Stomach (tissue), 19 donors: ENCODE data around the gene GNG14. TPM values are rescaled to one million over a fixed set of nuclear protein-coding genes. Genes with fewer than 3 reads are reported as not detected.
A peak's percentile ranks its signal among the peaks of the same experiment; 100 is the strongest.

Source experiments
- DNase-seq, 2 donors: peaks; one replicate each; pipeline versions ENCODE4 v3.0.0 to v3.0.0-alpha.2; 2013 to 2019
- H3K27ac ChIP-seq, 5 donors: fragments of 200-600 bp in 4 of 5; sonication (generic) in 4 of 5; one replicate each; pipeline ENCODE4 v1.5.1; 2013 to 2019; ENCODE audit warnings: mild to moderate bottlenecking in 1 of 5, moderate library complexity in 1 of 5
- H3K27me3 ChIP-seq, 3 donors: fragments of 200-600 bp; sonication (generic); one replicate each; pipeline ENCODE4 v1.5.1; 2017 to 2019; ENCODE audit warnings: mixed run types in 1 of 3
- H3K36me3 ChIP-seq, 4 donors: fragments of 200-600 bp; sonication (generic); 1 replicate in 3 of 4; 2 replicates in 1 of 4; pipeline ENCODE4 v1.5.1; 2016 to 2019
- H3K4me1 ChIP-seq, 4 donors: fragments of 200-600 bp; sonication (generic); one replicate each; pipeline ENCODE4 v1.5.1; 2016 to 2019
- H3K4me3 ChIP-seq, 4 donors: fragments of 200-600 bp; sonication (generic) in 3 of 4; one replicate each; pipeline ENCODE4 v1.5.1; 2016 to 2019; ENCODE audit warnings: mild to moderate bottlenecking in 1 of 4
- H3K9me3 ChIP-seq, 4 donors: fragments of 200-600 bp; sonication (generic); one replicate each; pipeline ENCODE4 v1.5.1; 2016 to 2019
- CTCF ChIP-seq, 7 experiments: fragments of 450-650 bp in 4 of 7; fragments of 200-600 bp in 3 of 7; sonication (generic) in 3 of 7; IDR thresholded peaks; one replicate each; pipeline ENCODE4 v1.5.1; 2016 to 2019; ENCODE audit warnings: antibody characterized with exemption in 7 of 7, control low read depth in 2 of 7, mild to moderate bottlenecking in 1 of 7
- EP300 ChIP-seq: sonication (generic); formaldehyde crosslinking; IDR thresholded peaks from one replicate; pipeline ENCODE4 v1.6.1; 2017; ENCODE audit warnings: antibody characterized with exemption
- POLR2A ChIP-seq, 4 donors: fragments of 450-650 bp; IDR thresholded peaks; one replicate each; pipeline ENCODE4 v1.6.1; 2016; ENCODE audit warnings: antibody characterized with exemption in 4 of 4, control low read depth in 2 of 4, mild to moderate bottlenecking in 1 of 4, moderate library complexity in 1 of 4
- POLR2AphosphoS5 ChIP-seq, 3 donors: sonication (generic); formaldehyde crosslinking; IDR thresholded peaks; one replicate each; pipeline ENCODE4 v1.6.1; 2016; ENCODE audit warnings: antibody characterized with exemption in 3 of 3
- WGBS, 5 donors: extraction: QIAGEN DNeasy Blood & Tissue Kit in 3 of 5; methylation state at CpG; one replicate each; pipeline versions ENCODE4 v1.1.5 to v1.1.7; 2013 to 2018; 5-methylcytosine and 5-hydroxymethylcytosine counted together
- intact Hi-C: fragments of 100-400 bp; cut with DNase I; formaldehyde crosslinking; loops from one replicate; pipeline ENCODE4 v1.15.1; 2023; ENCODE audit warnings: low total_unique reads
- long read RNA-seq, 10 donors: transcript quantifications; one replicate each; lab custom pipeline, GENCODE V29; 2026
- polyA plus RNA-seq, 3 donors: library from polyadenylated mRNA; stranded (reverse); fragments of 200-250 nt; gene quantifications; one replicate each; pipeline ENCODE4 v1.2.3, GENCODE V29; 2013
- total RNA-seq, 5 donors: library from RNA; depleted of rRNA; stranded (reverse); fragments of >200 nt; gene quantifications; one replicate each; pipeline versions ENCODE4 v1.1.0 to v1.2.3, GENCODE V29; 2014 to 2016
- donor health status: healthy with polysubstance abuse.
- donor health status: Bipolar disorder and iron deficiency.
- donor health status: healthy.

Gene GNG14
- total RNA-seq: not detected
- polyA plus RNA-seq: not detected
- long read RNA-seq, donor 1, partial matches to known transcripts: 6 of 6 reads
- long read RNA-seq, donor 1, other reads (novel, unspliced or antisense): 0 of 6 reads
- long read RNA-seq, donor 2: 0 reads
- long read RNA-seq, donor 3: 0 reads
- long read RNA-seq, donor 4: 0 reads
- long read RNA-seq, donor 5: 0 reads
- long read RNA-seq, donor 6: 0 reads
- long read RNA-seq, donor 7: 0 reads
- long read RNA-seq, donor 8: 0 reads
- long read RNA-seq, donor 9: 0 reads
- long read RNA-seq, donor 10: 0 reads

- Histone ChIP-seq H3K36me3 (peaks cover 0 to 16% (median 13%) of the 10 kb centered on the region in 4 donors), H3K4me3 (no peak within 1 kb of the TSS), H3K9me3 (no peaks in the 10 kb centered on the region), H3K27ac (no peak within 1 kb of the TSS), H3K4me1 (no peaks in the 10 kb centered on the region), H3K27me3 (no peaks in the 10 kb centered on the region)
- no peak for TF ChIP-seq POLR2AphosphoS5 (IDR thresholded peaks at IDR 0.05)
- no peak for TF ChIP-seq CTCF (IDR thresholded peaks at IDR 0.05)
- no peak for TF ChIP-seq EP300
- no peak for TF ChIP-seq POLR2A (IDR thresholded peaks at IDR 0.05)
- DNase-seq: peak in 1 of 2 donors; percentile 2
- intact Hi-C loops: no loop called here
- 76 to 96% (median 91%) methylated on average over 4 to 9 of the region's 9 CpGs for WGBS, 5 donors
Observed at GRCh38 chr19:12687496-12688196, at the start of gene GNG14. Gene GNG14 (plus strand): TSS chr19:12687998. CDS start chr19:12688049, 51 bp downstream.

GRCh38 chr19:12638611-12639182 is 49.1 kb upstream of the GNG14 start:
- intact Hi-C loops: no loop called here
- H3K4me3 ChIP-seq: no peak overlapping the region
- H3K4me1 ChIP-seq: peaks cover 9 to 13% (median 11%) of the 10 kb centered on the region in 4 donors
- H3K9me3 ChIP-seq: no peaks in the 10 kb centered on the region
- peaks cover 0 to under 1% (median 0%) of the 10 kb centered on the region in 4 donors for H3K36me3 ChIP-seq
- H3K27ac ChIP-seq: no peak overlapping the region
- no peak for DNase-seq
- TF ChIP-seq EP300 (no peak), CTCF (IDR thresholded peaks at IDR 0.05) (no peak), POLR2A (IDR thresholded peaks at IDR 0.05) (no peak), POLR2AphosphoS5 (IDR thresholded peaks at IDR 0.05) (no peak)
- H3K27me3 ChIP-seq: no peaks in the 10 kb centered on the region
- WGBS, 5 donors: 92 to 96% (median 95%) methylated on average over 21 to 22 of the region's 22 CpGs

- H3K27me3 ChIP-seq: no peaks in the 10 kb centered on the region
- WGBS, 5 donors: 6 to 27% (median 8%) methylated on average over 9 to 39 of the region's 39 CpGs
- peak overlapping the region; percentile 15 to 32 (median 24) for H3K4me3 ChIP-seq
- peaks cover 9 to 13% (median 11%) of the 10 kb centered on the region in 4 donors for H3K4me1 ChIP-seq
- intact Hi-C loops: no loop called here
- TF ChIP-seq EP300 (no peak), CTCF (IDR thresholded peaks at IDR 0.05) (peak in 5 of 7 experiments; percentile 64 to 86 (median 70)), POLR2A (IDR thresholded peaks at IDR 0.05) (no peak), POLR2AphosphoS5 (IDR thresholded peaks at IDR 0.05) (peak in 1 of 3 donors; percentile 61)
- peak; percentile 85 to 94 for DNase-seq
- peak overlapping the region in 1 of 5 donors; percentile 31 for H3K27ac ChIP-seq
- H3K9me3 ChIP-seq: no peaks in the 10 kb centered on the region
- peaks cover 0 to 7% (median 0%) of the 10 kb centered on the region in 4 donors for H3K36me3 ChIP-seq
Observed at GRCh38 chr19:12639901-12640613, 47.7 kb upstream of the GNG14 start.

GRCh38 chr19:12641456-12641855 is 46.3 kb upstream of the GNG14 start:
- H3K27me3 ChIP-seq: no peaks in the 10 kb centered on the region
- peaks cover 0 to 11% (median 0%) of the 10 kb centered on the region in 4 donors for H3K36me3 ChIP-seq
- TF ChIP-seq CTCF (IDR thresholded peaks at IDR 0.05): no peak
- no peak for TF ChIP-seq EP300
- 72 to 85% (median 75%) methylated on average over 13 of the region's 13 CpGs for WGBS, 5 donors
- peaks cover 9 to 13% (median 11%) of the 10 kb centered on the region in 4 donors for H3K4me1 ChIP-seq
- DNase-seq: no peak
- H3K4me3 ChIP-seq: no peak overlapping the region
- intact Hi-C loops: no loop called here
- H3K27ac ChIP-seq: no peak overlapping the region
- no peaks in the 10 kb centered on the region for H3K9me3 ChIP-seq
